ENCODE results near the gene SRXN1. TPM values are rescaled to one million over a fixed set of nuclear protein-coding genes. Genes with fewer than 3 reads are reported as not detected.

The SRXN1 gene
- polyA plus RNA-seq, 1 donor from 2014 or later, result 6.9 TPM

DNA sequence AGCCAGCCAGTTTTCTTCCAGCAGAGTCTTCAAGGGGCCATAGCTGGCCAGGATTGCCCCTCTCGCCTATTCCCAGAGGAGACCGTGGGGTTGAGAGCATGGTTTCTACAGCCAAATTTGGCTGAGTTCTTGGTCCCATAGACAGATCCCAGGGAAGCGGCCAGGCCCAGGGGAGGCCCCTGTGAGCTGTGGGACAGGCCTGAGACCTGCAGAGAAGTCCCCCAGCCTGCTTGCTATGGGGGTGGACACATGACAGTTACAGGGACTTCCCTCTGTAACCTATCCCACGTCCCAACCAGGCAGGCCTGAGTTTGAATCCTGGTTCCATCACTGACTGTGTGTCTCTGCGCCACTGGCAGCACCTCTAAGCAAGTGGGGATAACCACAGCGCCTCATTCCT lies 45.5 kb downstream of the SRXN1 start:
- Histone ChIP-seq H3K36me3 (ENCODE audit: insufficient read depth, low read length) (no peaks in the 10 kb centered on the region), H3K79me2 (replicated peaks; ENCODE audit: insufficient read depth, low read length) (no peaks in the 10 kb centered on the region), H3K4me3 (ENCODE audit: low read length) (no peak overlapping the region), H3F3A (ENCODE audit: insufficient read depth, low read length, poor library complexity, severe bottlenecking) (no peaks in the 10 kb centered on the region), H2AFZ (ENCODE audit: low read depth, low read length) (no peak overlapping the region), H3K9me3 (ENCODE audit: low read length) (no peaks in the 10 kb centered on the region), H3K4me2 (ENCODE audit: low read length) (no peak overlapping the region), H4K20me1 (ENCODE audit: insufficient read depth) (no peaks in the 10 kb centered on the region), H3K27ac (ENCODE audit: low read length) (no peak overlapping the region), H3K9me2 (ENCODE audit: insufficient read depth, low read length) (no peaks in the 10 kb centered on the region), H3K9ac (ENCODE audit: low read length) (no peak overlapping the region), H3K27me3 (ENCODE audit: insufficient read depth, low read depth, low read length) (peaks cover 43% of the 10 kb centered on the region)
- TF ChIP-seq EZH2 (IDR thresholded peaks at IDR 0.05; ENCODE audit: borderline replicate concordance, insufficient read depth, low read length, poor library complexity, severe bottlenecking), result no peak
- TF ChIP-seq, protein P1, sequence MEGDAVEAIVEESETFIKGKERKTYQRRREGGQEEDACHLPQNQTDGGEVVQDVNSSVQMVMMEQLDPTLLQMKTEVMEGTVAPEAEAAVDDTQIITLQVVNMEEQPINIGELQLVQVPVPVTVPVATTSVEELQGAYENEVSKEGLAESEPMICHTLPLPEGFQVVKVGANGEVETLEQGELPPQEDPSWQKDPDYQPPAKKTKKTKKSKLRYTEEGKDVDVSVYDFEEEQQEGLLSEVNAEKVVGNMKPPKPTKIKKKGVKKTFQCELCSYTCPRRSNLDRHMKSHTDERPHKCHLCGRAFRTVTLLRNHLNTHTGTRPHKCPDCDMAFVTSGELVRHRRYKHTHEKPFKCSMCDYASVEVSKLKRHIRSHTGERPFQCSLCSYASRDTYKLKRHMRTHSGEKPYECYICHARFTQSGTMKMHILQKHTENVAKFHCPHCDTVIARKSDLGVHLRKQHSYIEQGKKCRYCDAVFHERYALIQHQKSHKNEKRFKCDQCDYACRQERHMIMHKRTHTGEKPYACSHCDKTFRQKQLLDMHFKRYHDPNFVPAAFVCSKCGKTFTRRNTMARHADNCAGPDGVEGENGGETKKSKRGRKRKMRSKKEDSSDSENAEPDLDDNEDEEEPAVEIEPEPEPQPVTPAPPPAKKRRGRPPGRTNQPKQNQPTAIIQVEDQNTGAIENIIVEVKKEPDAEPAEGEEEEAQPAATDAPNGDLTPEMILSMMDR (IDR thresholded peaks at IDR 0.05; ENCODE audit: poor library complexity, severe bottlenecking), result no peak
- TF ChIP-seq MXI1 (conservative IDR thresholded peaks at IDR 0.05; ENCODE audit: poor library complexity, severe bottlenecking), result no peak
- TF ChIP-seq POLR2AphosphoS5 (IDR thresholded peaks at IDR 0.05), result no peak

DNA sequence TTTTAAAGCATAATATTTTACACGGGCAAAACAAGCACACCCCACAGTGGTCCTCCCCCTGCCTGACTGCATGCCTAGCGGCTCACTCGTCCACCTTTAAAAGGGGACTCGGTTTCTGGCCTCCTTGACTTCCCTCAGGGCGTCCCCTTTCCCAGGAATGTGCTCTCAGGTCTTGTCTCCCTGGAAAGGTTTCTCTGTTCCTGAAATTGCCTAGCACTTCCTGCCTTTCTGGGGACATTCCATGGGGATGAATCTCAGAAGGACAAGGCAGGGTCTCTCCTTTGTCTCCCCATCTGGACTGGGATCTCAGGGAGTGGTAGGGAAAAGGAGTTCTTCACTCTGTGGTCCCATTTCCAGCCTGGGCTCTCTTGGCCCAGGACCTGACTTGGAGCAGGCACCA lies 47.8 kb downstream of the SRXN1 start:
- H3K4me3 ChIP-seq (ENCODE audit: low read length), result no peak overlapping the region
- no peak overlapping the region for H3K9ac ChIP-seq (ENCODE audit: low read length)
- no peaks in the 10 kb centered on the region for H3K36me3 ChIP-seq (ENCODE audit: insufficient read depth, low read length)
- H3K27me3 ChIP-seq (ENCODE audit: insufficient read depth, low read depth, low read length), result peaks cover 20% of the 10 kb centered on the region
- H4K20me1 ChIP-seq (ENCODE audit: insufficient read depth), result no peaks in the 10 kb centered on the region
- H2AFZ ChIP-seq (ENCODE audit: low read depth, low read length), result no peak overlapping the region
- TF ChIP-seq MXI1 (conservative IDR thresholded peaks at IDR 0.05; ENCODE audit: poor library complexity, severe bottlenecking) (no peak), EP300 (conservative IDR thresholded peaks at IDR 0.05; ENCODE audit: poor library complexity, severe bottlenecking) (no peak), TAF1 (IDR thresholded peaks at IDR 0.05; ENCODE audit: low read depth) (no peak), SMC3 (conservative IDR thresholded peaks at IDR 0.05; ENCODE audit: poor library complexity) (no peak), EZH2 (IDR thresholded peaks at IDR 0.05; ENCODE audit: borderline replicate concordance, insufficient read depth, low read length, poor library complexity, severe bottlenecking) (no peak)
- TF ChIP-seq, protein P1 (IDR thresholded peaks at IDR 0.05; ENCODE audit: poor library complexity, severe bottlenecking), result no peak
- H3F3A ChIP-seq (ENCODE audit: insufficient read depth, low read length, poor library complexity, severe bottlenecking), result no peaks in the 10 kb centered on the region
- H3K9me3 ChIP-seq (ENCODE audit: low read length), result no peaks in the 10 kb centered on the region
- H3K27ac ChIP-seq (ENCODE audit: low read length), result no peak overlapping the region
- H3K9me2 ChIP-seq (ENCODE audit: insufficient read depth, low read length), result no peaks in the 10 kb centered on the region
- H3K4me2 ChIP-seq (ENCODE audit: low read length), result no peak overlapping the region
- no peaks in the 10 kb centered on the region for H3K79me2 ChIP-seq (replicated peaks; ENCODE audit: insufficient read depth, low read length)

DNA sequence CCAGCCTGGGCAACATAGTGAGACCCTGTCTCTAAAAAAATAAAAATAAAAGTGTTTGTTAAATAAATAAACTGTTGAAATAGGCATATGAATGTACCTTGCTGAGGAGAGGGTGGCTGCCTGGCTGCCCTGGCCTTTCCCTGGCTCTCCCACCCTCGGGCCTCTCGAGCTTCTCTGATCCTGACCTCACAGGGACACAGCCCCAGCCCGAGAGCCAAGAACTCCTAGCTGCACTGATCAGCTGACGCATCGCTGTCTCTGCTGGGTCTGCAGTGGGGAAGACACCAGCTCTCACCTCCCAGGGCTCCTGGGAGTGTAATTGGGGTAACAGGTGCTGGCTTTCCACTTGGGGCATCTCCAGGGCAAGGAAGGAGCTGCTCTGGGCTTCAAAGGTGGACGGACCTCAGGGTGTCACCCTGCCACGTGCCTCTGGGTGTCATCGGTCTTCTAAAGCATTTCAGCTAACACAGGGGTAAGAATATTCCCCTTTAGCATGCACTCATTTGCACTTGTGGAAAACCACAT lies 49.8 kb downstream of the SRXN1 start:
- no peak overlapping the region for H3K27ac ChIP-seq (ENCODE audit: low read length)

More for the DNA sequence above, 49.8 kb downstream of the SRXN1 start:
- Histone ChIP-seq H2AFZ (ENCODE audit: low read depth, low read length) (no peak overlapping the region), H3K9me3 (ENCODE audit: low read length) (no peaks in the 10 kb centered on the region), H3K36me3 (ENCODE audit: insufficient read depth, low read length) (no peaks in the 10 kb centered on the region), H4K20me1 (ENCODE audit: insufficient read depth) (no peaks in the 10 kb centered on the region), H3K27me3 (ENCODE audit: insufficient read depth, low read depth, low read length) (peaks cover 3% of the 10 kb centered on the region), H3K79me2 (replicated peaks; ENCODE audit: insufficient read depth, low read length) (no peaks in the 10 kb centered on the region), H3K4me3 (ENCODE audit: low read length) (no peak overlapping the region), H3K9ac (ENCODE audit: low read length) (no peak overlapping the region), H3K9me2 (ENCODE audit: insufficient read depth, low read length) (no peaks in the 10 kb centered on the region), H3K4me2 (ENCODE audit: low read length) (no peak overlapping the region), H3F3A (ENCODE audit: insufficient read depth, low read length, poor library complexity, severe bottlenecking) (no peaks in the 10 kb centered on the region)
- TF ChIP-seq, protein P1 (IDR thresholded peaks at IDR 0.05; ENCODE audit: poor library complexity, severe bottlenecking), result no peak
